GM13977 (cell line): ENCODE results near the gene GNB1.
"Not testable (repeated sequence)": the region's sequence is repeated elsewhere in the genome, so short reads cannot be mapped to it uniquely, and the experiment has no call there.

ENCODE experiments used
- DNase-seq: peaks from one replicate; pipeline ENCODE4 v3.0.0; 2012; ENCODE audit warnings: low spot score
- CTCF ChIP-seq: IDR thresholded peaks from 2 replicates; pipeline ENCODE4 v1.5.1; 2012; ENCODE audit warnings: mild to moderate bottlenecking, control low read depth; ENCODE audit not compliant: insufficient read depth; ENCODE audit errors: extremely low read depth, missing control alignments
- in situ Hi-C: fragments of 300-500 bp; cut with MboI; formaldehyde crosslinking; loops from one replicate; pipeline ENCODE4 v1.12.0; 2022; ENCODE audit warnings: low sequenced_read_pairs, low pct_unique_long_range_greater_than_20kb, mixed read lengths, inconsistent platforms; ENCODE audit not compliant: unreplicated experiment

The GNB1 gene

GRCh38 chr1:1889847-1890505 is 911 bp downstream of the GNB1 start:
- in situ Hi-C loops, result no loop called here
- no peak for TF ChIP-seq CTCF
- peak; percentile 84 for DNase-seq

- TF ChIP-seq CTCF, result no peak
- no peak for DNase-seq
- in situ Hi-C loops, result no loop called here
Observed at GRCh38 chr1:1889090-1889750, 1.7 kb downstream of the GNB1 start.

DNA sequence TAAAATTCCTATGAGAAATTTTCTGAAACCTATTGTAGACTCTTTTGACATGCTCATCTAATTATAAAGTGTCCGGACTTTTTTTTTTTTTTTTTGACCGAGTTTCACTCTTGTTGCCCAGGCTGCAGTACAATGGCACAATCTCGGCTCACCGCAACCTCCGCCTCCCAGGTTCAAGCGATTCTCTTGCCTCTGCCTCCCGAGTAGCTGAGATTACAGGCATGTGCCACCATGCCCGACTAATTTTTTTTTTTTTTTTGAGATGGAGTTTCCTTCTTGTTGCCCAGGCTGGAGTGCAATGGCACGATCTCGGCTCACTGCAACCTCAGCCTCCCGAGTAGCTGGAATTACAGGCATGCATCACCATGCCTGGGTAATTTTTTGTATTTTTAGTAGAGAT is 7.0 kb downstream of the GNB1 start:
- in situ Hi-C loops, DNase-seq: not testable (repeated sequence)

DNA sequence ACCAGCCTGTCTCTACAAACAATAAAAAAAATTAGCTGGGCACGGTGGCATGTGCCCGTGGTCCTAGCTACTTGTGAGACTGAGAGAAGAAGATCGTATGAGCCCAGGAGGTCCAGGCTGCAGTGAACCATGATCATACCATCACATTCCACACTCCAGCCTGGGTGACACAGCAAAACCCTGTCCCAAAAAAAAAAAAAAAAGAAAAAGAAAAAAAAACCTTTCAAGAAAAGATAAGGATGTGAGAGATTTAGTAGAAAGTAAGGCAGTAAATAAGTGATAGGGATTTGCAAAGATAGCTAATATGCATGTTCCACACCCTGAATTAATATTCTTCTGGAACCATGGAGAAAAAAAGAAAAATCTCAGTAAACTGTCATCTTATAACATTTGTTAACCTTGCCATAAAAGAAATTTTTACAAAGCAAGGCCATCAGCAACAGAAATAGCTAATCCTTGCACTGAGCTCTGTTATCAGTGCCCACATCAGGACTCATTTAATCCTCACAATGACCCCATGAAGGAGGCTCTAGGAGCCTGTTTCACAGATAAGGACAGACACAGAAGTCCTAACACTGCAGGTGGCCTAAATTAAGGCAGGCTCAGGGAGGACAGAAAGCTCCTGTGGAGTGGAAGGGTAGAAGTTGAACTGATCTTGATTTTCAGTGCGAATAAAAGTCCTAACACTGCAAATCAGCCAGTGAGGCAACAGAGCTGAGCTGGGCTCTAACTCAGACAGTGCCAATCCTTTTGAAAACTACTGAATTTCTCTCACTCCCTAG is 7.6 kb downstream of the GNB1 start:
- TF ChIP-seq CTCF, result no peak
- in situ Hi-C loops, result no loop called here
- no peak for DNase-seq

DNA sequence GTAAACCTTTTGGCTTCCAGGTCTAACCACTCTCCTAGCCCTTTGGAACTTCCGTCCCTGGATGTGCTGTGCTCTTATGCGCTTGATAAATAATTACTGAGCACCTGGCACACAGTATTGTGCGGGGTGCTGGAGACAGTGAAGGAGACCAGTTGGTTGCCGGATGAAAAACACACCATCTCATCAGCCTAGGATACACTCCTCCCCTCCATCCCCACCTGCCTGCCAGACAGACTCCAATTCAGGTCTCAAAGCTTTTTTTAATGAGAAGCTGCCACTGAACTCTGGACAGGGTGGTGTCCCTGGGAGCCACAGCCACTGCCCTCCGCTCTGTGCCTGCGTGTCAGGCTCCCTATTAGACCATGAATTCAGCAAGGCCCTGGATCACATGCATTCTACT is 9.2 kb downstream of the GNB1 start:
- DNase-seq, result no peak
- in situ Hi-C loops, result no loop called here

GRCh38 chr1:1880617-1881312 is 10.1 kb downstream of the GNB1 start:
- in situ Hi-C loops, result no loop called here

More for the DNA sequence above, 9.2 kb downstream of the GNB1 start:
- TF ChIP-seq CTCF, result no peak

More at GRCh38 chr1:1880617-1881312, 10.1 kb downstream of the GNB1 start:
- no peak for TF ChIP-seq CTCF
- no peak for DNase-seq
